Progenitor cell of endocrine pancreas (in vitro differentiated cells): ENCODE data around the gene ERN1. TPM values are rescaled to one million over a fixed set of nuclear protein-coding genes. Genes with fewer than 3 reads are reported as not detected.
"Not testable (repeated sequence)": the region's sequence is repeated elsewhere in the genome, so short reads cannot be mapped to it uniquely, and the experiment has no call there.

Source experiments
- DNase-seq: peaks from one replicate; pipeline ENCODE4 v3.0.0; 2021; ENCODE audit warnings: low spot score; ENCODE audit not compliant: unreplicated experiment
- H3K27ac Mint-ChIP-seq: 2 replicates; pipeline ENCODE4 v1.8.0; 2021; ENCODE audit warnings: mild to moderate bottlenecking, moderate library complexity, mixed read lengths
- H3K27me3 Mint-ChIP-seq: 2 replicates; pipeline ENCODE4 v1.8.0; 2021; ENCODE audit warnings: mixed read lengths
- H3K36me3 Mint-ChIP-seq: 2 replicates; pipeline ENCODE4 v1.8.0; 2022; ENCODE audit warnings: mixed read lengths; ENCODE audit not compliant: insufficient read depth
- H3K4me1 Mint-ChIP-seq: 2 replicates; pipeline ENCODE4 v1.8.0; 2021; ENCODE audit warnings: low read depth, mixed read lengths
- H3K4me3 Mint-ChIP-seq: 2 replicates; pipeline ENCODE4 v1.8.0; 2021; ENCODE audit warnings: low read depth, mild to moderate bottlenecking, moderate library complexity, mixed read lengths
- H3K9me3 Mint-ChIP-seq: 2 replicates; pipeline ENCODE4 v1.8.0; 2021; ENCODE audit warnings: low read depth, mixed read lengths
- total RNA-seq: library from RNA; stranded (reverse); gene quantifications from 2 replicates; pipeline ENCODE4 v1.2.1, GENCODE V29; 2021
- TF ChIP-seq, protein P1 (sequence below): fragments of 200-600 bp; sonication (generic); IDR thresholded peaks from one replicate; pipeline ENCODE4 v1.5.0; 2021; ENCODE audit warnings: antibody characterized with exemption, mild to moderate bottlenecking; ENCODE audit not compliant: unreplicated experiment

ERN1 gene
- total RNA-seq, 1 donor from 2014 or later: 43.1 TPM

DNA sequence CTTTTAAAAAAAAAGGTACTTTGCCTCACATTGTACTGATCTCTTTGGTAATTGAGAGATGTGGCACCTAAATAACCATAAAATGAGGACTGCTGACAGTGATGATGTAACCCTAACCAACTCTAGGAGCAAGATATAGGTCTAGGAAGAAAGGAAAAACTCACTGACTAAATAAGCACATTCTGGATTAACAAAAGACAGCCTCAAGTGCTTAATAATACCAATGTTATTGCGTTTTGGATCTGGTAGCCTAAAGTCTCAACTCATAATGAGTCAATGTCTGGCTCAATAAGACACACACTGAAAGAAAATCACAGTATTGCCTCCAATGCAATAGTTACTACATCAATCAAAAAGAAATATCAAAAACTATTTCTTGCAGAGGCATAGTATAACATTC, 3.0 kb downstream of the ERN1 start:
- Mint-ChIP-seq H3K4me3 (peak overlapping the region; percentile 49), H3K27me3 (peaks cover 12% of the 10 kb centered on the region), H3K9me3 (peaks cover 3% of the 10 kb centered on the region), H3K4me1 (peaks cover 27% of the 10 kb centered on the region), H3K27ac (no peak overlapping the region), H3K36me3 (peaks cover 5% of the 10 kb centered on the region)
- TF ChIP-seq, protein P1, sequence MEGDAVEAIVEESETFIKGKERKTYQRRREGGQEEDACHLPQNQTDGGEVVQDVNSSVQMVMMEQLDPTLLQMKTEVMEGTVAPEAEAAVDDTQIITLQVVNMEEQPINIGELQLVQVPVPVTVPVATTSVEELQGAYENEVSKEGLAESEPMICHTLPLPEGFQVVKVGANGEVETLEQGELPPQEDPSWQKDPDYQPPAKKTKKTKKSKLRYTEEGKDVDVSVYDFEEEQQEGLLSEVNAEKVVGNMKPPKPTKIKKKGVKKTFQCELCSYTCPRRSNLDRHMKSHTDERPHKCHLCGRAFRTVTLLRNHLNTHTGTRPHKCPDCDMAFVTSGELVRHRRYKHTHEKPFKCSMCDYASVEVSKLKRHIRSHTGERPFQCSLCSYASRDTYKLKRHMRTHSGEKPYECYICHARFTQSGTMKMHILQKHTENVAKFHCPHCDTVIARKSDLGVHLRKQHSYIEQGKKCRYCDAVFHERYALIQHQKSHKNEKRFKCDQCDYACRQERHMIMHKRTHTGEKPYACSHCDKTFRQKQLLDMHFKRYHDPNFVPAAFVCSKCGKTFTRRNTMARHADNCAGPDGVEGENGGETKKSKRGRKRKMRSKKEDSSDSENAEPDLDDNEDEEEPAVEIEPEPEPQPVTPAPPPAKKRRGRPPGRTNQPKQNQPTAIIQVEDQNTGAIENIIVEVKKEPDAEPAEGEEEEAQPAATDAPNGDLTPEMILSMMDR: no peak
- no peak for DNase-seq

DNA sequence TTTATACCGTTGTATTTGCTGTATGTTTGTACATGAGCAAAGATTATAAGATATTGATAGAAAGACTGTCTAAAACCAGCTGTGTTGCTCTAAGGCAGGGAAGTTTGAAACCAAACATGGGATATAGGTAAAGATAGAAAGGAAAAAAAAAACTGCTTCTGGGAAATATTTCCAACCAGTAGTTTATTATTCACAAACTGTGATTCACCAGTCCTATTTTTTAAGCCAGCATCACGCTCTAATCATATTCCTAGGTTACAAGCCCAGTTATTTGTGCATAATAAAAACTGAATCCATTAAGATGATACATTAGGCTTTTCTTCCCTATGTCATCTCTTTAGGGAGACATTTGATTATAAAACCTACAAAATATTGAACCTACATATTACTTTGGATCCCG, 4.0 kb downstream of the ERN1 start:
- peaks cover 5% of the 10 kb centered on the region for H3K27me3 Mint-ChIP-seq
- peaks cover 7% of the 10 kb centered on the region for H3K36me3 Mint-ChIP-seq
- H3K4me1 Mint-ChIP-seq: peaks cover 29% of the 10 kb centered on the region
- peaks cover 3% of the 10 kb centered on the region for H3K9me3 Mint-ChIP-seq
- no peak overlapping the region for H3K4me3 Mint-ChIP-seq
- no peak overlapping the region for H3K27ac Mint-ChIP-seq
- TF ChIP-seq, protein P1: no peak
- DNase-seq: no peak

DNA sequence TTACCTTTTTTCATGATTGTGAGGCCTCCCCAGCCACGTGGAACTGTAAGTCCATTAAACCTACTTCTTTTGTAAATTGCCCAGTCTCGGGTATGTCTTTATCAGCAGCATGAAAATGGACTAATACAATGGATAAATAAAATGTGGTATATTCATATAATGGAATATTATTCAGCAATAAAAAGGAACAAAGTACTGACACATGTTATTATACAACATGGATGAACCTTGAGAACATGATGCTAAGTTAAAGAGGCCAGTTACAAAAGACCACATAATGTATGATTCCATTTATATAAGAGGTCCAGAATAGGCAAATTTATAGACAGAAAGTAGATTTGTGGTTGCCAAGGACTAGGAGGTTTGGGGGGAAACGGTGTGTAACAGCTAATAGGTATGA, 5.3 kb downstream of the ERN1 start:
- Mint-ChIP-seq H3K9me3 (peaks cover 3% of the 10 kb centered on the region), H3K4me1 (peaks cover 28% of the 10 kb centered on the region), H3K36me3 (peaks cover 7% of the 10 kb centered on the region), H3K27ac (no peak overlapping the region), H3K27me3 (no peaks in the 10 kb centered on the region), H3K4me3 (no peak overlapping the region)
- DNase-seq: no peak
- TF ChIP-seq, protein P1: no peak

DNA sequence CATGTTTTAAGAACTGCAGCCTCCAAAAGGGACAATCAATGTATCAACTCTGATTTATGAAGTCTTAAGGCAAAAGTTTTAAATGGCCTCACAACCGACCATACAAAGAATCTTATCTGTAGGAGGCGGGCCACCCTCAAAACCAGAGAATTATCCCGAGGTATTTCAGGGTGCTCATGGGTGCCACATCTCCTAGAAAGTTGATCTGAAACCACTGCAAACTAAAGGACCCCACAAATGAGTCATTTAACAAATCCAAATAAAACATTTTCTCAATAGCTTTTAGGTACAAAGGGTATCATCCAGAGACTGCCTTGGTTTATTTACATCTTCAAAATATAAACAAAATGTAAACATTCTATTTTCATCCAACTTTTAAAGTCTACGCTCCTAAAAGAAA, 6.8 kb downstream of the ERN1 start:
- H3K27me3 Mint-ChIP-seq: no peaks in the 10 kb centered on the region
- no peak overlapping the region for H3K4me3 Mint-ChIP-seq
- TF ChIP-seq, protein P1: no peak
- no peak for DNase-seq
- H3K9me3 Mint-ChIP-seq: peaks cover 3% of the 10 kb centered on the region
- H3K4me1 Mint-ChIP-seq: peaks cover 26% of the 10 kb centered on the region
- H3K27ac Mint-ChIP-seq: no peak overlapping the region
- peaks cover 7% of the 10 kb centered on the region for H3K36me3 Mint-ChIP-seq

DNA sequence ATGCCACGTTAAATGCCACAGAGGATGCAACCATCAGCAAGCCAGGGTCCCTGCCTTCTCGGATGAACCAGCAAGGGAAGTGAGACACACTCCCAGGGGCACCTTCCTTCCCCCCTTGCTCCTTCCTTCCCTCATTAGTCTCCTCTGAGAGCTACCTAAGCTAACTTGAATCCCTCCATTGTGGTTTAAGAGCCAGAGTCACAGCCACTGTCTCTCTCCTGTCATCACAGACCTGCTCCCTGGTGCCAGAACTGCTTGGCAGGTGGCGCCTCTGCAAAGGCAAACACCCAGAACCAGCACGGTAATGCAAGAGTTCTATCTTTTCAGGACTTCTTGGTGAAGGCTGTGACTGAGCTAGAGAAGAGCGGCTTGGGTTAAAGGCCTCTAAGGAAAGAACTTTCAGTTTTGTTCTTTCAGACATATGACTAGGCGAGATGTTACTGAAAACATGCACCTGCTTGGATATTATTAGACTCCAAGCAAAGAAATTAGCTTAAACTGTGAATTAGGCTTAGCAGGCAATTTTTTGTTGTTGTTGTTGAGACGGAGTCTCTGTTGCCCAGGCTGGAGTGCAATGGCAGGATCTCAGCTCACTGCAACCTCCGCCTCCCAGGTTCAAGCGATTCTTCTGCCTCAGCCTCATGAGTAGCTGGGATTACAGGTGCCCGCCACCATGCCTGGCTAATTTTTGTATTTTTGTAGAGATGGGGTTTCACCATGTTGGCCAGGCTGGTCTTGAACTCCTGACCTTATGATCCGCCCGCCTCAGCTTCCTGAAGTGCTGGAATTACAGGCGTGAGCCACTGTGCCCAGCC, 8.8 kb downstream of the ERN1 start:
- H3K27me3 Mint-ChIP-seq, H3K36me3 Mint-ChIP-seq, H3K27ac Mint-ChIP-seq, DNase-seq, H3K9me3 Mint-ChIP-seq, H3K4me3 Mint-ChIP-seq: not testable (repeated sequence)
- peaks cover 18% of the 10 kb centered on the region for H3K4me1 Mint-ChIP-seq

DNA sequence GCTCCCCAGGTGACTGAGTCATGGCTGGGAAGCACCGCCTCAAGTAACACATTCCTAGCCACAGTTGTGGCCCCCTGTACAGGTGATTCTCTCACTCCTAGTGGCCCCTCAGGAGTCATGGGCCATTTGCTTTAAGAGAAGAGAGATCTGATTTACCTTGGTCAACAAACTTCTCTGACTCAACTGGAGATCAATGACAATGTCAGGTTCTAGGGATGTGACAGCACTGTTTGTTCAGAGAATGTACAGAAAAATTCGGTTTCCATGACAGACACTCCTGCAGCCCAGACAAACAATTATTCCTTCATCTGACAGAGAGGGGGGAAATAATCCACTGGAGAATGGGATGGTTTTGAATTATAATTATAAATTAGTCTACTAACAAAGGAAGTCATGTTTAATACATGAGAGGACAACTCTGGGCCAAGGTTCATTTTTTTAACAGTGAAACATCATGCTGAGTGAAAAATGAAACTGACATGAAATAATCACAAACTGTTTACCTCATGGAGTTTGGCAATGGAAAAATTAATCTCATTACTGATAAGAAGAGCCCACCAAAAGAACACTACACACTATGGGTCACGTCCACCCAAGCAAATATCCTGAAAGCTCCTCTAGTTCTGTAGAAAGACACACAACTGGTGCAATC, 9.7 kb downstream of the ERN1 start:
- TF ChIP-seq, protein P1: no peak
- H3K9me3 Mint-ChIP-seq: peaks cover 3% of the 10 kb centered on the region

More for the DNA sequence above, 9.7 kb downstream of the ERN1 start:
- H3K36me3 Mint-ChIP-seq: peaks cover 12% of the 10 kb centered on the region
- H3K4me3 Mint-ChIP-seq: no peak overlapping the region
- no peaks in the 10 kb centered on the region for H3K27me3 Mint-ChIP-seq
- DNase-seq: no peak
- peaks cover 16% of the 10 kb centered on the region for H3K4me1 Mint-ChIP-seq
- H3K27ac Mint-ChIP-seq: no peak overlapping the region
